Measurements from ENCODE around the gene MAST2.

- TF ChIP-seq CTCF (conservative IDR thresholded peaks at IDR 0.05; ENCODE audit: low read length) (no peak), EZH2phosphoT487 (IDR thresholded peaks at IDR 0.05; ENCODE audit: borderline replicate concordance) (no peak)
These were observed 44.7 kb downstream of the MAST2 start for GRCh38 chr1:45848097-45848496.

Data from Loucy (cell line).